Measurements from ENCODE around the gene SYNE2. TPM values are rescaled to one million over a fixed set of nuclear protein-coding genes. Genes with fewer than 3 reads are reported as not detected.
"Not testable (repeated sequence)": the region's sequence is repeated elsewhere in the genome, so short reads cannot be mapped to it uniquely, and the experiment has no call there.

SYNE2 gene
- polyA plus RNA-seq, 1 donor from 2014 or later = 82.3 TPM

DNA sequence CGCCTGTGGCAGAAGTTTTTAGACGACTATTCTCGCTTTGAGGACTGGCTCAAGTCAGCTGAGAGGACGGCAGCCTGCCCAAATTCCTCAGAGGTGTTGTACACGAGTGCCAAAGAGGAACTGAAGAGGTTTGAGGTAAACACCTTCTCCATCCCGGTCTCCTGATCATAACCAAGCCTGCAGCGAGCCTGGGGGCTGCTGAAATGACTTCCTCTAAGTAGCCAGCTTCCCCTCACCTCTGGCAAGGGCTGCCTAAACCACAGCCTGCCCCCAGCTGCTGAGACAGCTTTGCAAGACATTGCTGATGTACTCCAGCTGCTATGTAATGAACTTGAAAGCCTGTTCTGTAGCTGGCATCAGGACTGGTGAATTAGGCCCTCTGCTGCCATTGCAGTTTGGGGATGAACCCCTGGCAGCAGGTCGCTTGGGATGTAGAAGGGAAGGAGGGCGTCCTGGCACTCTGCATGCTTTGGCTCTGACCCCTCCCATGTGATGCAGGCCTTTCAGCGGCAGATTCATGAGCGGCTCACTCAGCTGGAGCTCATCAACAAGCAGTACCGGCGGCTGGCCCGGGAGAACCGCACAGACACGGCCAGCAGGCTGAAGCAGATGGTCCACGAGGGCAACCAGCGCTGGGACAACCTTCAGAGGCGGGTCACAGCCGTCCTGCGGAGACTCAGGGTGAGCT is 356.8 kb downstream of the SYNE2 start:
- Histone ChIP-seq H3K4me3 (ENCODE audit: low read length) (no peak overlapping the region), H3K79me2 (replicated peaks; ENCODE audit: insufficient read depth, low read length) (no peaks in the 10 kb centered on the region), H3K36me3 (ENCODE audit: insufficient read depth, low read length) (peaks cover 5% of the 10 kb centered on the region), H3K9me3 (ENCODE audit: low read length) (no peaks in the 10 kb centered on the region), H4K20me1 (ENCODE audit: insufficient read depth) (no peaks in the 10 kb centered on the region), H3K27ac (ENCODE audit: low read length) (no peak overlapping the region), H3K4me2 (ENCODE audit: low read length) (no peak overlapping the region), H3K27me3 (ENCODE audit: insufficient read depth, low read depth, low read length) (no peaks in the 10 kb centered on the region), H3F3A (ENCODE audit: insufficient read depth, low read length, poor library complexity, severe bottlenecking) (no peaks in the 10 kb centered on the region), H2AFZ (ENCODE audit: low read depth, low read length) (no peak overlapping the region), H3K9me2 (ENCODE audit: insufficient read depth, low read length) (no peaks in the 10 kb centered on the region), H3K9ac (ENCODE audit: low read length) (no peak overlapping the region)
- TF ChIP-seq MXI1 (conservative IDR thresholded peaks at IDR 0.05; ENCODE audit: poor library complexity, severe bottlenecking) (no peak), POLR2AphosphoS5 (IDR thresholded peaks at IDR 0.05) (no peak)
- TF ChIP-seq, protein P1, sequence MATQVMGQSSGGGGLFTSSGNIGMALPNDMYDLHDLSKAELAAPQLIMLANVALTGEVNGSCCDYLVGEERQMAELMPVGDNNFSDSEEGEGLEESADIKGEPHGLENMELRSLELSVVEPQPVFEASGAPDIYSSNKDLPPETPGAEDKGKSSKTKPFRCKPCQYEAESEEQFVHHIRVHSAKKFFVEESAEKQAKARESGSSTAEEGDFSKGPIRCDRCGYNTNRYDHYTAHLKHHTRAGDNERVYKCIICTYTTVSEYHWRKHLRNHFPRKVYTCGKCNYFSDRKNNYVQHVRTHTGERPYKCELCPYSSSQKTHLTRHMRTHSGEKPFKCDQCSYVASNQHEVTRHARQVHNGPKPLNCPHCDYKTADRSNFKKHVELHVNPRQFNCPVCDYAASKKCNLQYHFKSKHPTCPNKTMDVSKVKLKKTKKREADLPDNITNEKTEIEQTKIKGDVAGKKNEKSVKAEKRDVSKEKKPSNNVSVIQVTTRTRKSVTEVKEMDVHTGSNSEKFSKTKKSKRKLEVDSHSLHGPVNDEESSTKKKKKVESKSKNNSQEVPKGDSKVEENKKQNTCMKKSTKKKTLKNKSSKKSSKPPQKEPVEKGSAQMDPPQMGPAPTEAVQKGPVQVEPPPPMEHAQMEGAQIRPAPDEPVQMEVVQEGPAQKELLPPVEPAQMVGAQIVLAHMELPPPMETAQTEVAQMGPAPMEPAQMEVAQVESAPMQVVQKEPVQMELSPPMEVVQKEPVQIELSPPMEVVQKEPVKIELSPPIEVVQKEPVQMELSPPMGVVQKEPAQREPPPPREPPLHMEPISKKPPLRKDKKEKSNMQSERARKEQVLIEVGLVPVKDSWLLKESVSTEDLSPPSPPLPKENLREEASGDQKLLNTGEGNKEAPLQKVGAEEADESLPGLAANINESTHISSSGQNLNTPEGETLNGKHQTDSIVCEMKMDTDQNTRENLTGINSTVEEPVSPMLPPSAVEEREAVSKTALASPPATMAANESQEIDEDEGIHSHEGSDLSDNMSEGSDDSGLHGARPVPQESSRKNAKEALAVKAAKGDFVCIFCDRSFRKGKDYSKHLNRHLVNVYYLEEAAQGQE (IDR thresholded peaks at IDR 0.05; ENCODE audit: borderline replicate concordance) = no peak

DNA sequence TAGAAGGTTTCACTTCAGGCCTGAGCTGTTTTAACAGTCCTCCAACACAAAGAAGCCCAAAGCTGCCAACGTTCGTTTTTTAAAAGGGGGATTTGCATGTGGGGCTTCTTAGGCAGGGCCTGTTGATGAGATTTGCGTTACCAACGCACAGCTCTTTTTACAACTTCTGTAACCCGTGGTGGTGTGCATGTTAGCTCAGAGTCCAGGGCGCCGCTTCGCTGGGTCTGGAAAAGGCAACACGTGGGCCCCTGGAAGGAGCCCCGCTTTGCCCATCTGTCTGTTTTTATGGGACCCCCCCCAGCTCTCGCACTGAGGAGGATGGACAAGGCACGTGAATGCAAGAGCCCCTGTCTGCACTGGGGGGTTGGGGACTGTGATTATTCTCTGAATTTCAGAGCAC is 357.4 kb downstream of the SYNE2 start:
- Histone ChIP-seq H2AFZ (ENCODE audit: low read depth, low read length) (no peak overlapping the region), H3K9me3 (ENCODE audit: low read length) (no peaks in the 10 kb centered on the region), H3K27me3 (ENCODE audit: insufficient read depth, low read depth, low read length) (no peaks in the 10 kb centered on the region), H4K20me1 (ENCODE audit: insufficient read depth) (no peaks in the 10 kb centered on the region), H3K9ac (ENCODE audit: low read length) (no peak overlapping the region), H3K36me3 (ENCODE audit: insufficient read depth, low read length) (peaks cover 5% of the 10 kb centered on the region), H3K9me2 (ENCODE audit: insufficient read depth, low read length) (no peaks in the 10 kb centered on the region), H3K79me2 (replicated peaks; ENCODE audit: insufficient read depth, low read length) (no peaks in the 10 kb centered on the region), H3F3A (ENCODE audit: insufficient read depth, low read length, poor library complexity, severe bottlenecking) (no peaks in the 10 kb centered on the region), H3K4me3 (ENCODE audit: low read length) (no peak overlapping the region), H3K4me2 (ENCODE audit: low read length) (no peak overlapping the region), H3K27ac (ENCODE audit: low read length) (no peak overlapping the region)
- TF ChIP-seq MXI1 (conservative IDR thresholded peaks at IDR 0.05; ENCODE audit: poor library complexity, severe bottlenecking) = no peak
- TF ChIP-seq SMC3 (conservative IDR thresholded peaks at IDR 0.05; ENCODE audit: poor library complexity) = no peak
- TF ChIP-seq EP300 (conservative IDR thresholded peaks at IDR 0.05; ENCODE audit: poor library complexity, severe bottlenecking) = no peak
- TF ChIP-seq TAF1 (IDR thresholded peaks at IDR 0.05; ENCODE audit: low read depth) = no peak
- TF ChIP-seq, protein P1 (IDR thresholded peaks at IDR 0.05; ENCODE audit: borderline replicate concordance) = no peak
- TF ChIP-seq, protein P2, sequence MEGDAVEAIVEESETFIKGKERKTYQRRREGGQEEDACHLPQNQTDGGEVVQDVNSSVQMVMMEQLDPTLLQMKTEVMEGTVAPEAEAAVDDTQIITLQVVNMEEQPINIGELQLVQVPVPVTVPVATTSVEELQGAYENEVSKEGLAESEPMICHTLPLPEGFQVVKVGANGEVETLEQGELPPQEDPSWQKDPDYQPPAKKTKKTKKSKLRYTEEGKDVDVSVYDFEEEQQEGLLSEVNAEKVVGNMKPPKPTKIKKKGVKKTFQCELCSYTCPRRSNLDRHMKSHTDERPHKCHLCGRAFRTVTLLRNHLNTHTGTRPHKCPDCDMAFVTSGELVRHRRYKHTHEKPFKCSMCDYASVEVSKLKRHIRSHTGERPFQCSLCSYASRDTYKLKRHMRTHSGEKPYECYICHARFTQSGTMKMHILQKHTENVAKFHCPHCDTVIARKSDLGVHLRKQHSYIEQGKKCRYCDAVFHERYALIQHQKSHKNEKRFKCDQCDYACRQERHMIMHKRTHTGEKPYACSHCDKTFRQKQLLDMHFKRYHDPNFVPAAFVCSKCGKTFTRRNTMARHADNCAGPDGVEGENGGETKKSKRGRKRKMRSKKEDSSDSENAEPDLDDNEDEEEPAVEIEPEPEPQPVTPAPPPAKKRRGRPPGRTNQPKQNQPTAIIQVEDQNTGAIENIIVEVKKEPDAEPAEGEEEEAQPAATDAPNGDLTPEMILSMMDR (IDR thresholded peaks at IDR 0.05; ENCODE audit: poor library complexity, severe bottlenecking) = no peak
- TF ChIP-seq RAD21 (conservative IDR thresholded peaks at IDR 0.05) = no peak
- no peak for TF ChIP-seq POLR2AphosphoS5 (IDR thresholded peaks at IDR 0.05)
- TF ChIP-seq EZH2 (IDR thresholded peaks at IDR 0.05; ENCODE audit: borderline replicate concordance, insufficient read depth, low read length, poor library complexity, severe bottlenecking) = no peak

DNA sequence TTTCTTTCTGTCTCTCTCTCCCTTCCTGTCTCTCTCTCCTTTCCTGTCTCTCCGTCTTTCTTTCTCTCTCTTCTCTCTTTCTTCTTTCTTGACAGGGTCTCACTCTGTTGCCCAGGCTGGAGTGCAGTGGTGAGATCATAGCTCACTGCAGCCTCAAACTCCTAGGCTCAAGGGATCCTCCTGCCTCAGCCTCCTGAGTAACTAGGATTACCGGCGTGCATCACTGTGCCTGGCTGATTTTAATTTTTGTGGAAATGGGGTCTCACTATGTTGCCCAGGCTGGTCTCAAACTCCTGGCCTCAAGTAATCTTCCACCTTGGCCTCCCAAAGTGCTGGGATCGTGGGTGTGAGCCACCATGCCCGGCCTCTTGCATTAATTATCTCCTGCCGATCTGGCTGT is 358.1 kb downstream of the SYNE2 start:
- not testable (repeated sequence) for H3K4me3 ChIP-seq (ENCODE audit: low read length); H3K36me3 ChIP-seq (ENCODE audit: insufficient read depth, low read length); H3K27ac ChIP-seq (ENCODE audit: low read length); H3K9me3 ChIP-seq (ENCODE audit: low read length); H3F3A ChIP-seq (ENCODE audit: insufficient read depth, low read length, poor library complexity, severe bottlenecking); H4K20me1 ChIP-seq (ENCODE audit: insufficient read depth); H3K9ac ChIP-seq (ENCODE audit: low read length); H3K4me2 ChIP-seq (ENCODE audit: low read length); H2AFZ ChIP-seq (ENCODE audit: low read depth, low read length); H3K9me2 ChIP-seq (ENCODE audit: insufficient read depth, low read length); H3K79me2 ChIP-seq (replicated peaks; ENCODE audit: insufficient read depth, low read length); H3K27me3 ChIP-seq (ENCODE audit: insufficient read depth, low read depth, low read length)

Measured in neural cell (in vitro differentiated cells).